ENCODE measurements around the gene IFT88.
A peak's percentile ranks its signal among the peaks of the same experiment; 100 is the strongest.

The IFT88 gene

DNA sequence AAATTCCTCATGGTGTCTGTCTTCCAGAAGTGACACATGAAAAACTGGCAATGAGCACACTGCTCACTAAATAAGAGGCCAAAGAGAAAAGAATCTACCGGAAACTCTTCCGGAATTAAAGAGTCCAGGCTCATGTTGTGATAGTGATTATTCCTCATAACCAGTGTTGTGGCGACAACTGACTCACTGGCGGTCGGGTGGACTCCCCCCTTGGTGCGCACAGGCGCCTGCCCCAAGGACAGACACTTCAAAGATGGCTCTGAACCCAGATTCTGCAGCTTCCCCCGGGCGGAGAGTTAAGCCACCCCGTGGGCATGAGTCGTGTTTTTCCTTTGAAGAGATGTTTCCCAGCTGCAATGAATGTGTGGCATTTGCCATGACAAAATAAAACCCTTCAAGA, 146.8 kb downstream of the IFT88 start:
- no peak for DNase-seq (ENCODE audit: low read depth, low spot score)

GRCh38 chr13:20714161-20714560, 147.2 kb downstream of the IFT88 start:
- no peaks in the 10 kb centered on the region for H3K36me3 ChIP-seq (ENCODE audit: insufficient read depth, insufficient read length, low read length)
- H3K27me3 ChIP-seq (ENCODE audit: insufficient read depth, insufficient read length): peaks cover 4% of the 10 kb centered on the region
- H3K4me1 ChIP-seq (ENCODE audit: insufficient read depth, insufficient read length): peaks cover 4% of the 10 kb centered on the region
- no peak overlapping the region for H3K9ac ChIP-seq (ENCODE audit: insufficient read length, low read depth)
- H3K4me3 ChIP-seq (ENCODE audit: insufficient read length, low read depth): no peak overlapping the region
- no peak for TF ChIP-seq ZNF274 (IDR thresholded peaks at IDR 0.05; ENCODE audit: low read depth, low read length)
- TF ChIP-seq SUZ12 (IDR thresholded peaks at IDR 0.05; ENCODE audit: extremely low read depth, insufficient read depth, insufficient read length): no peak
- no peak for TF ChIP-seq YY1 (IDR thresholded peaks at IDR 0.05; ENCODE audit: insufficient read depth, insufficient read length)
- DNase-seq (ENCODE audit: low read depth, low spot score): no peak
- no peaks in the 10 kb centered on the region for H3K9me3 ChIP-seq (ENCODE audit: insufficient read depth, low read length)

More for the DNA sequence above, 146.8 kb downstream of the IFT88 start:
- H3K4me1 ChIP-seq (ENCODE audit: insufficient read depth, insufficient read length): peaks cover 4% of the 10 kb centered on the region
- no peak overlapping the region for H3K4me3 ChIP-seq (ENCODE audit: insufficient read length, low read depth)
- H3K9me3 ChIP-seq (ENCODE audit: insufficient read depth, low read length): no peaks in the 10 kb centered on the region
- H3K36me3 ChIP-seq (ENCODE audit: insufficient read depth, insufficient read length, low read length): no peaks in the 10 kb centered on the region
- peaks cover 4% of the 10 kb centered on the region for H3K27me3 ChIP-seq (ENCODE audit: insufficient read depth, insufficient read length)
- no peak overlapping the region for H3K9ac ChIP-seq (ENCODE audit: insufficient read length, low read depth)
- TF ChIP-seq SUZ12 (IDR thresholded peaks at IDR 0.05; ENCODE audit: extremely low read depth, insufficient read depth, insufficient read length) (no peak), YY1 (IDR thresholded peaks at IDR 0.05; ENCODE audit: insufficient read depth, insufficient read length) (no peak), ZNF274 (IDR thresholded peaks at IDR 0.05; ENCODE audit: low read depth, low read length) (no peak)

- no peak for TF ChIP-seq YY1 (IDR thresholded peaks at IDR 0.05; ENCODE audit: insufficient read depth, insufficient read length)
- no peak for TF ChIP-seq SUZ12 (IDR thresholded peaks at IDR 0.05; ENCODE audit: extremely low read depth, insufficient read depth, insufficient read length)
- no peak for TF ChIP-seq ZNF274 (IDR thresholded peaks at IDR 0.05; ENCODE audit: low read depth, low read length)
- Histone ChIP-seq H3K9ac (ENCODE audit: insufficient read length, low read depth) (no peak overlapping the region), H3K4me3 (ENCODE audit: insufficient read length, low read depth) (no peak overlapping the region), H3K36me3 (ENCODE audit: insufficient read depth, insufficient read length, low read length) (no peaks in the 10 kb centered on the region), H3K9me3 (ENCODE audit: insufficient read depth, low read length) (no peaks in the 10 kb centered on the region), H3K4me1 (ENCODE audit: insufficient read depth, insufficient read length) (peaks cover 4% of the 10 kb centered on the region), H3K27me3 (ENCODE audit: insufficient read depth, insufficient read length) (peaks cover 4% of the 10 kb centered on the region)
- no peak for DNase-seq (ENCODE audit: low read depth, low spot score)
Observed at GRCh38 chr13:20714563-20715329, 147.8 kb downstream of the IFT88 start.

DNA sequence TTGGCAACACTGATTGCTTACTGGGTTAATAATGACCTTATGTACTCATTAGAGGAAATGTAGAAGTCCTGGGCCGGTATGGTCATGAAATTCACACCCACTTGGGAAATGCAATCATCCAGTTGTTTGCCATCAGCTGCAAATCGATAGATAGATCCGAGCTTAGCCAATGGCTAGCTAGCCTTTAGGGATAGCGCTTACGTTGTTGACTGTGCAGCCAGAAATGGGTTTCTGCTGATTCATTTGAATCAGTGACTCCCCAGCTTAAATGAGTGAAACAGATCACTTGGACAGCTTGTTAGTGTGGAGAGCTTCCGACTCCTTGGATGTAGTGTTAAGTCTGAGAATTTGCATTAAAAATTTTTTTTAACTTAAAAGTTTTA, 148.4 kb downstream of the IFT88 start:
- Histone ChIP-seq H3K9ac (ENCODE audit: insufficient read length, low read depth) (no peak overlapping the region), H3K4me3 (ENCODE audit: insufficient read length, low read depth) (no peak overlapping the region), H3K4me1 (ENCODE audit: insufficient read depth, insufficient read length) (peaks cover 4% of the 10 kb centered on the region), H3K27me3 (ENCODE audit: insufficient read depth, insufficient read length) (peaks cover 4% of the 10 kb centered on the region), H3K9me3 (ENCODE audit: insufficient read depth, low read length) (no peaks in the 10 kb centered on the region), H3K36me3 (ENCODE audit: insufficient read depth, insufficient read length, low read length) (no peaks in the 10 kb centered on the region)
- DNase-seq (ENCODE audit: low read depth, low spot score): no peak
- no peak for TF ChIP-seq ZNF274 (IDR thresholded peaks at IDR 0.05; ENCODE audit: low read depth, low read length)
- no peak for TF ChIP-seq SUZ12 (IDR thresholded peaks at IDR 0.05; ENCODE audit: extremely low read depth, insufficient read depth, insufficient read length)
- no peak for TF ChIP-seq YY1 (IDR thresholded peaks at IDR 0.05; ENCODE audit: insufficient read depth, insufficient read length)

- no peak overlapping the region for H3K4me3 ChIP-seq (ENCODE audit: insufficient read length, low read depth)
- H3K36me3 ChIP-seq (ENCODE audit: insufficient read depth, insufficient read length, low read length): no peaks in the 10 kb centered on the region
- H3K27me3 ChIP-seq (ENCODE audit: insufficient read depth, insufficient read length): peaks cover 4% of the 10 kb centered on the region
- H3K4me1 ChIP-seq (ENCODE audit: insufficient read depth, insufficient read length): peaks cover 4% of the 10 kb centered on the region
- TF ChIP-seq SUZ12 (IDR thresholded peaks at IDR 0.05; ENCODE audit: extremely low read depth, insufficient read depth, insufficient read length) (no peak), ZNF274 (IDR thresholded peaks at IDR 0.05; ENCODE audit: low read depth, low read length) (no peak), YY1 (IDR thresholded peaks at IDR 0.05; ENCODE audit: insufficient read depth, insufficient read length) (no peak)
- H3K9ac ChIP-seq (ENCODE audit: insufficient read length, low read depth): no peak overlapping the region
- DNase-seq (ENCODE audit: low read depth, low spot score): no peak
- H3K9me3 ChIP-seq (ENCODE audit: insufficient read depth, low read length): no peaks in the 10 kb centered on the region
Observed at GRCh38 chr13:20716951-20717350, 150.0 kb downstream of the IFT88 start.

DNA sequence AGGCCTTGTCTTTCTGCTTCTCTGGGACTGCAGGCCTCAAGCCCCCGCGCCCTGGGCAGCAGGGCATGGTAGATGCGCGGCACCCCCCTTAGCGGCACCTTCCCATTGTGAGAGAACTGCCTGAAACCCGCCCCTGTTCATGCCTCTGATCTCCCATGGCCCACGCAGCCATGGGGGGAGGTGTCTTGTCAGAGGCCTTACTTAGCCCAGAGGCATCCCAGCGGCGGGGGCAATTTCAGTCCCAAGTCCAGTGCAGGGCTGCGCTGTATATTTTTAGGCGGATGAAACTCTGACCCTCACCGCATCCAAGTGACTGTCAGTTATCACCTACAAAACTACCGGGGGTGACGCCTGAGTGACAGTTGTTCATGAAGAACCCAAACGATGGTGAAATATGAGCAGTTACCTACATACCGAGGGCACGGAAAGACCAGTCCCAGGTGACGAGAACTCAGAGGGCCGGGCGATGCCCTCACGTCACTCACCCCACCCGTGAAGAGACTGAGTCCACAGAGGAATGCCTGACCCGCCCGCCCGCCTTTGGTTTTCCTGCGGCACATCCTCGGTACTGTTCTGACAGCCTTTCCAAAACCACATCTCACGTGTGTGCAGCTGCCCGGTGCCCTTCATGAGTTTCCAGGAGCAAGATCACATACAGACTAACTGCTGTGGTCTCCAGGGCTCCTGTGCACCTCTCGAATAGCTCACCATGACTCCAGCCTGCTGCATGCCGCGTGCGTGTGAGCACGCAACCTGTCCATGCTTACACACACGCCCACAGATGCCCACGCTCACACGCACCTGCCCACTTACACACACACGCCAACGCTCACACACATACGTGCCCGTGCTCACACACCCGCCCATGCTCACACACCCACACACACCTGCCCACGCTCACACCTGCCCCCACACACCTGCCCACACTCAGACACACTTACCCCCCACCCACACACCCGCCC, 150.9 kb downstream of the IFT88 start:
- TF ChIP-seq YY1 (IDR thresholded peaks at IDR 0.05; ENCODE audit: insufficient read depth, insufficient read length) (no peak), SUZ12 (IDR thresholded peaks at IDR 0.05; ENCODE audit: extremely low read depth, insufficient read depth, insufficient read length) (no peak), ZNF274 (IDR thresholded peaks at IDR 0.05; ENCODE audit: low read depth, low read length) (no peak)
- Histone ChIP-seq H3K4me3 (ENCODE audit: insufficient read length, low read depth) (no peak overlapping the region), H3K4me1 (ENCODE audit: insufficient read depth, insufficient read length) (peaks cover 4% of the 10 kb centered on the region), H3K9ac (ENCODE audit: insufficient read length, low read depth) (peak overlapping the region; percentile 21), H3K36me3 (ENCODE audit: insufficient read depth, insufficient read length, low read length) (no peaks in the 10 kb centered on the region), H3K9me3 (ENCODE audit: insufficient read depth, low read length) (no peaks in the 10 kb centered on the region), H3K27me3 (ENCODE audit: insufficient read depth, insufficient read length) (peaks cover 4% of the 10 kb centered on the region)
- no peak for DNase-seq (ENCODE audit: low read depth, low spot score)
